Astrocyte of the cerebellum (primary cell): ENCODE measurements around the gene SNAPIN.

Experiments
- DNase-seq: peaks from one replicate; pipeline ENCODE4 v3.0.0-alpha.2; 2011; ENCODE audit warnings: low read depth
- H3K4me3 ChIP-seq: 2 replicates; pipeline ENCODE4 v1.5.1; 2011; ENCODE audit warnings: mild to moderate bottlenecking, low read depth, low read length, moderate library complexity
- CTCF ChIP-seq: IDR thresholded peaks from 2 replicates; pipeline ENCODE4 v1.5.1; 2012; ENCODE audit warnings: low read length, low read depth, moderate library complexity, mild to moderate bottlenecking; ENCODE audit errors: missing control alignments
- in situ Hi-C: cut with HindIII; loops from 2 replicates; pipeline ENCODE4 v1.10.0; 2017; ENCODE audit warnings: low sequenced_read_pairs

Gene SNAPIN

GRCh38 chr1:153652805-153653500, 5.5 kb upstream of the SNAPIN start:
- no peak for DNase-seq
- in situ Hi-C loops: no loop called here
- no peak overlapping the region for H3K4me3 ChIP-seq
- TF ChIP-seq CTCF: no peak

- in situ Hi-C loops: no loop called here
- no peak for TF ChIP-seq CTCF
- no peak overlapping the region for H3K4me3 ChIP-seq
- DNase-seq: no peak
Measured at GRCh38 chr1:153655333-153655732, 3.2 kb upstream of the SNAPIN start.

GRCh38 chr1:153659175-153659534, 652 bp downstream of the SNAPIN start:
- no peak for DNase-seq
- peak overlapping the region; percentile 60 for H3K4me3 ChIP-seq
- in situ Hi-C loops: no loop called here
- no peak for TF ChIP-seq CTCF

- peak overlapping the region; percentile 60 for H3K4me3 ChIP-seq
- no peak for DNase-seq
- TF ChIP-seq CTCF: no peak
- in situ Hi-C loops: no loop called here
Measured at GRCh38 chr1:153659656-153660055, 1.2 kb downstream of the SNAPIN start.

GRCh38 chr1:153661111-153661708, 2.7 kb downstream of the SNAPIN start:
- in situ Hi-C loops: no loop called here
- DNase-seq: peak; percentile 37
- TF ChIP-seq CTCF: no peak
- H3K4me3 ChIP-seq: no peak overlapping the region

- no peak overlapping the region for H3K4me3 ChIP-seq
- no peak for DNase-seq
- TF ChIP-seq CTCF: no peak
- in situ Hi-C loops: no loop called here
Measured at GRCh38 chr1:153662269-153662668, 3.8 kb downstream of the SNAPIN start.

GRCh38 chr1:153663211-153663610, 4.7 kb downstream of the SNAPIN start:
- no peak for DNase-seq
- in situ Hi-C loops: no loop called here
- H3K4me3 ChIP-seq: no peak overlapping the region
- TF ChIP-seq CTCF: no peak
